Breast epithelium (tissue), 3 donors: Measurements from ENCODE around the gene OTOA.

Source experiments
- CTCF ChIP-seq, 3 donors: fragments of 450-650 bp; IDR thresholded peaks; one replicate each; pipeline ENCODE4 v1.5.1; 2016 to 2017; ENCODE audit warnings: antibody characterized with exemption in 3 of 3, mild to moderate bottlenecking in 3 of 3, moderate library complexity in 3 of 3
- POLR2A ChIP-seq: fragments of 450-650 bp; IDR thresholded peaks from one replicate; pipeline ENCODE4 v1.6.1; 2016; ENCODE audit warnings: antibody characterized with exemption, mild to moderate bottlenecking, moderate library complexity

GRCh38 chr16:21625026-21625425 lies 38.7 kb upstream of the OTOA start:
- TF ChIP-seq CTCF (IDR thresholded peaks at IDR 0.05) (no peak), POLR2A (no peak)
